HFF-Myc (cell line): ENCODE measurements around the gene FBXO3.

Experiments
- DNase-seq: peaks from one replicate; pipeline ENCODE4 v3.0.0-alpha.2; 2011; ENCODE audit warnings: low read depth; ENCODE audit errors: extremely low read depth
- H3K4me3 ChIP-seq: replicated peaks from 2 replicates; pipeline ENCODE4 v1.5.1; 2011; ENCODE audit warnings: low read depth, mild to moderate bottlenecking, control low read depth, low read length
- CTCF ChIP-seq: IDR thresholded peaks from 2 replicates; pipeline ENCODE4 v1.5.1; 2012; ENCODE audit warnings: mild to moderate bottlenecking, low read depth, low read length, control low read depth; ENCODE audit errors: missing control alignments

Gene FBXO3

GRCh38 chr11:33772870-33773269 is 1.4 kb downstream of the FBXO3 start:
- DNase-seq: no peak

GRCh38 chr11:33772300-33772699 is 2.0 kb downstream of the FBXO3 start:
- no peak overlapping the region for H3K4me3 ChIP-seq
- TF ChIP-seq CTCF: no peak
- DNase-seq: no peak

More at GRCh38 chr11:33772870-33773269, 1.4 kb downstream of the FBXO3 start:
- no peak overlapping the region for H3K4me3 ChIP-seq
- TF ChIP-seq CTCF: no peak

DNA sequence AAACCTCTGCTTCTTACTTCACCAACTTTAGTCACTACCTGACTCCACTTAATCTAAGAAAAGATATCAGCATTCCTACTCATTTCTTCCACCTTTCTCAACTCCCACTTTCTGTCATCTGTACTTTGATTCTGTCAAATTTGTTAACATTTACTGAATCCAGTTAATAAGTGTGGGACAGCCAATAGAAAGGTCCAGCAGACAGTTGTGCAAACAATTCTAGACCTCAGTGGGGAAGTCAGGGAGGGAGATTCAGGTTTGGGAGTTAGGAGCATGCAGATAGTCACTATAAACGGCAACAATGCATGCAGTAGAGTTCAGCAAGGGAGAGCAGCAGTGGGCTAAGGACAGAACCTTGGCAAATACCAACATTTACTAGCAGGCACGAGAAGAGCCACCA is 4.1 kb downstream of the FBXO3 start:
- no peak for TF ChIP-seq CTCF
- no peak for DNase-seq
- H3K4me3 ChIP-seq: no peak overlapping the region

DNA sequence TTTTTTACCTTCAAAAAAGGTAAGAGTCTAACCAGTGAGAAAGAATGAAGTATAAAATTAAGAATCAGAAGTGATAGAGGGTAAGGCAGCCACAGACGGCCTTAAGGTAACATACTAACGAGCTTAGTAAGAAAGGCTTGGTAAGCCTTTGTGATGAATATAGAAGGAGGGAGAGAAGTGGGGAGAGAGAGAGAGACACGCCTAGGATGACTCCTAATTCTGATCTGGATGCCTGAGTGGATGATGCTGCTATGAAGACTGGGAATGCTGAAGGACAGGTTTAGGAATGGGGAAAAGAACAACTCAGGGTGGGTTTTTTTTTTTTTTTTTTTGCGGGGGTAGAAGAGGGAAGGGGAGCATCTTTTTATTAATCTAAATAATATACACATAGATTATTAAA is 4.8 kb downstream of the FBXO3 start:
- no peak for DNase-seq
- TF ChIP-seq CTCF: no peak
- no peak overlapping the region for H3K4me3 ChIP-seq

DNA sequence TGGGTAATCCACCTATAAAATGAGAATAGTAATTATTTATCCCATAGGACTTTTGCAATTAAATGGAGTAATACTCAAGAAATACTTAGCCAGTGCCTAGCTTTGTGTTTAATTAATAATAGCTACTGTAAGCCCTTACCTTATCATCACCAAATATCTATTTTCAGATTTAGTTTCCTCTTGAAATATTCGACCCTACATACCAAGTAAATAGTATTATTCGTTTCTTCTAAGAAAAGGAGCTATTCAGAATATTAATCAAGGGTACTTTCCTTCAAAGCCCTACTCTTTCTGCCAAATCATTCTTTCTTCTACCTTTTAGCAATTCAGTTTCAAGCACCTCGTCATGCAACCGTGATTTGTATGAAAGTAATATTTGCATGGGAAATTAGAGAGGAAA is 6.7 kb downstream of the FBXO3 start:
- TF ChIP-seq CTCF: no peak
- no peak overlapping the region for H3K4me3 ChIP-seq
- DNase-seq: no peak

GRCh38 chr11:33766085-33766484 is 8.2 kb downstream of the FBXO3 start:
- DNase-seq: no peak
- no peak overlapping the region for H3K4me3 ChIP-seq
- TF ChIP-seq CTCF: no peak

DNA sequence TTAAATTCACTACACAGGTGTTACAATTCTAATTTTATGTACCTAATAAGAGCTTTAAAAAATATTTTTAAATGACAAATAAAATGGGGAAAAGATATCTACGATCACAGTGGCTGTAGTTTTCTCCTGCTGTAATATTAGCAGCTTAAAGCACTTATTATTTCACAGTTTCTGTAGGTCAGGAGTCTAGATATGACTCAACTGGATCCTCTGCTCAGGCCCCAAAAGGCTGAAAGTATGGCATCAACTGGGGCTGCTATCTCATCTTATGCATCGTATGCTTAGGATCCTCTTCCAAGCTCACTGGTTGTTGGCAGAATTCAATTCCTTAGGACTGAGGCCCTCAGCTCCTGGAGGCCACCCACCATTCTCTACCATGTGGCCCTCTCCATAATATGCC is 12.8 kb downstream of the FBXO3 start:
- H3K4me3 ChIP-seq: no peak overlapping the region
- TF ChIP-seq CTCF: no peak
- DNase-seq: no peak
